ENCODE data around the gene B4GALNT4.
"Not testable (repeated sequence)": the region's sequence is repeated elsewhere in the genome, so short reads cannot be mapped to it uniquely, and the experiment has no call there.

B4GALNT4 gene

DNA sequence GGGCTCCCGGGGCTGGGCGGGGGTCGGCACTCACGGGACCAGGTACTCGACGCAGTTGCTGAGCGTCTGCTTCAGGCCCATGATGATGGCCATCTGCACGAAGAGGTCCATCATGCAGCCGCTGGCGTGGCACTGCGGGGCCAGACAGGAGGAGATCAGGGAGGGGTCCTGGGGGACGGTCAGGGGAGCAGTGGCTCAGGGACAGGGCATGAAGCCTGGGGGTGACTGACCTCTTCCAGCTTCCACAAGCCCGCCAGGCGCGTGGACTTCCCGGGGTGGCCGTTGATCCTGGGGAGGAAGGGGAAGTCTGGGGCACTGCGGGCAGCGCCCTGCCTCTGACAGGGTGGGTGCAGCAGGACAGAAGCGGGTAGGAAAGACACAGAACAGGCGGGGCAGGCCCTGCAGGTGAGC, 51.6 kb downstream of the B4GALNT4 start:
- DNase-seq (ENCODE audit: low read depth), result no peak

- DNase-seq (ENCODE audit: low read depth), result no peak
Measured at GRCh38 chr11:422249-422656, 53.0 kb downstream of the B4GALNT4 start.

DNA sequence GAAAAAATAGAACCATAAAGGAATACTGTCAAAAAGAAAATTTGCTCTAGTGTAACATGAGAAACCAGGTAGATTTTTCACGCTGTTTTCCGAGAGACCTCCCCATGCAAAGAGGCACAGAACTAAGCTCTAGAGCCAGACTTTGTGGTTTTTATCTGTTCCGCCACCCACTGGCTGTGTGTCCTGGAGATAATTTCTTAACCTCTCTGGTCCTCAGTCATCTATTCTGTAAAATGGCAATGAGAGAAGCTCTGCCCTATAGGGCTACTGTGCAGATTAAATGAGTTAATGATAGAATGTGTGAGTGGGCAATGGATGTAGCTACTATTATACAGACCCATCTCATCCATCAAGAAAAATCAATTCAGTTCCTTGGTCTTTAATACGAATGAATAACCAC, 54.9 kb downstream of the B4GALNT4 start:
- DNase-seq (ENCODE audit: low read depth), result no peak

DNA sequence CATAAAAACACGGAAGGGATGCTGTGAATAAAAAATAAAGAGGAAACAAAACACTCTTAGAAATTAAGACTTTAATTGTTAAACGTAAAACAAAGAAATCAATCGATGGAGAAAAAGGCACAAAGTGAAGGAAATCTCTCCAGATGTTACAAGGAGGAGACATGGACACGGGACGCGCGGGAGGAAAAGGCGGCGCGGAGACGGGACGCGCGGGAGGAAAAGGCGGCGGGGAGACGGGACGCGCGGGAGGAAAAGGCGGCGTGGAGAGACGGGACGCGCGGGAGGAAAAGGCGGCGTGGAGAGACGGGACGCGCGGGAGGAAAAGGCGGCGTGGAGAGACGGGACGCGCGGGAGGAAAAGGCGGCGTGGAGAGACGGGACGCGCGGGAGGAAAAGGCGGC, 55.5 kb downstream of the B4GALNT4 start:
- DNase-seq (ENCODE audit: low read depth), result not testable (repeated sequence)

- no peak for DNase-seq (ENCODE audit: low read depth)
Measured at GRCh38 chr11:425301-425700, 56.0 kb downstream of the B4GALNT4 start.

DNA sequence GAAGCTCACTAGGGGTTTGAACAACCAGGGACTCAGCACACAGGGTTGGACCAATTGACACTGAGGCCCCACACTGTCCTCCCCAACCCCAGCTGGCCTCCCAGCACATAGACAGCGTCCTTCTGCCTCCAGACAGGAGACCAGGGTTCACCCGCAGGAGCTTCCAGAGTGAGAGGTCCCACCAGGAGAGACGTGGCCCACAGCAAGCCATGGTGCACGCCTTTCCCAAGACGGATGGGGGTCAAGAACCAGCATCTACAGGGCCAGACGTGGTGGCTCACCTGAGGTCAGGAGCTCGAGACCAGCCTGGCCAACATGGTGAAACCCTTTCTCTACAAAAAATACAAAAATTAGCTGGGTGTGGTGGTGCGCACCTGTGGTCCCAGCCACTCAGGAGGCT, 57.6 kb downstream of the B4GALNT4 start:
- DNase-seq (ENCODE audit: low read depth), result no peak

DNA sequence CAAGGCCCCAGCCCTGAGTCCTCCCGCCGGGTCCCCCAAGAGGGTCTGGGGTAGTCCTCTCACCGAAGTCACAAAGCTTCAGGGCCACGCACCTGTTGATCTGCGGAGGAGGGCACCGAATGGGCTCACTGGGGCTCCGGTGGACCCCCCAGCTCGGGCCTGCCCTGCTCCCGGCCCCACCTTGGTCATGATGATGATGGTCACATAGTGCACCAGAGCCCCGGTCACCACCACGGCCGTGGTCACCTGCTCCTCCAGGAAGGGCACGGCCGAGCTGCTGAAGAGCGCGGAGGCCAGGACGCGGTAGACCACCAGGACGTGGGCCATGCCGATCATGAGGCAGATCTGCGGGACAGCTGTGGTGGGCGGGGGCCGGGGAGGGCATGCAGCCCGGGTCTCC, 59.0 kb downstream of the B4GALNT4 start:
- no peak for DNase-seq (ENCODE audit: low read depth)

DNA sequence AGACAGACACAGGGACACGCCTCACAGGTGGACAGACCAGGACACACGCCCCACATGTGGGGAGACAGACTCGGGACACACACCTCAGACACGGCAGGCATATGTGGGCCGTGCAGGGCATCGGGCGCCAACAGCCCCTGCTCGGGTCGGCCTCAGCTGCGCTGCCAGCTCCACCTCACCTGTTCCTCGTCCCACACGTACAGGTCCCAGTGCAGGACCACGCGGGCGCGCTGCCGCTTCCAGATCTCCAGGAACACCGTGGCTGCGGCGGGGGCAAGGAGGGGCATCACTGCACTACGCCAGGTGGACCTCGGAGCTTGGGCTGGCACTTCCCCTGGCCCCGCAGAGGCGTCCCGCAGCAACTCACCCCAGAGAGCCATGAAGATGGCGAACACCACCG, 60.1 kb downstream of the B4GALNT4 start:
- no peak for DNase-seq (ENCODE audit: low read depth)

DNA sequence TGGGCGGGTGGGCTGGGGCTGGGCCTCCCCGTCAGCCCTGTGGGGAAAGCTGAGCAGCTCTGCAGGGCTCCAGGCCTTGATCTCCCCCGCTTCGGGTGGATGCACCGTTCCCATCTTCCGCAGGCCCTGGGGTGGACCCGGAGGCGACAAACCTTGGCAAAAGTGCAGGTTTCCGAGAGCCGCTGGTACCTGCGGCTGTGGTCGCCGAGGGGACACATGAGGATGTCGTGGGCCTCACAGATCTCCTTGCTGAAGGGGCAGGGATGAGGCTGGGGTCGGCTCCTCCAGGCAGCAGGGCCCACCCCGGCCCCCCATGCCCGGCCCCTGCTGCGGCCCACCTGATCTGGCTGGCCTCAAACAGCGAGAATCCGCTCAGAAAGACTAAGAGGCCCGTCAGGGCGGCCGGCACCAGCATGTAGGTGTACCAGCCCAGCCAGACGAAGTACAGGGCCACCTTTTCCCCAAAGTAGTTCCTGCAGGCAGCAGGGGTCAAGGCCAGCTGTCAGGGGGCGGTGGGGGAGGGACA, 60.7 kb downstream of the B4GALNT4 start:
- DNase-seq (ENCODE audit: low read depth), result no peak

Measured in stimulated activated CD4-positive, alpha-beta T cell treated with anti-CD3 and anti-CD28 coated beads, Interleukin-2, amount 100 ng/mL, for 4 hours (primary cell).